Measurements from ENCODE around the gene NID2.

- TF ChIP-seq EHMT2 (IDR thresholded peaks at IDR 0.05): no peak
- TF ChIP-seq, protein P1, sequence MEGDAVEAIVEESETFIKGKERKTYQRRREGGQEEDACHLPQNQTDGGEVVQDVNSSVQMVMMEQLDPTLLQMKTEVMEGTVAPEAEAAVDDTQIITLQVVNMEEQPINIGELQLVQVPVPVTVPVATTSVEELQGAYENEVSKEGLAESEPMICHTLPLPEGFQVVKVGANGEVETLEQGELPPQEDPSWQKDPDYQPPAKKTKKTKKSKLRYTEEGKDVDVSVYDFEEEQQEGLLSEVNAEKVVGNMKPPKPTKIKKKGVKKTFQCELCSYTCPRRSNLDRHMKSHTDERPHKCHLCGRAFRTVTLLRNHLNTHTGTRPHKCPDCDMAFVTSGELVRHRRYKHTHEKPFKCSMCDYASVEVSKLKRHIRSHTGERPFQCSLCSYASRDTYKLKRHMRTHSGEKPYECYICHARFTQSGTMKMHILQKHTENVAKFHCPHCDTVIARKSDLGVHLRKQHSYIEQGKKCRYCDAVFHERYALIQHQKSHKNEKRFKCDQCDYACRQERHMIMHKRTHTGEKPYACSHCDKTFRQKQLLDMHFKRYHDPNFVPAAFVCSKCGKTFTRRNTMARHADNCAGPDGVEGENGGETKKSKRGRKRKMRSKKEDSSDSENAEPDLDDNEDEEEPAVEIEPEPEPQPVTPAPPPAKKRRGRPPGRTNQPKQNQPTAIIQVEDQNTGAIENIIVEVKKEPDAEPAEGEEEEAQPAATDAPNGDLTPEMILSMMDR (IDR thresholded peaks at IDR 0.05 in 2 of 3, conservative IDR thresholded peaks at IDR 0.05 in 1 of 3; ENCODE audit: insufficient read depth in 2 of 3, low read depth in 1 of 3, low read length in 3 of 3): no peak
- TF ChIP-seq, protein P2, sequence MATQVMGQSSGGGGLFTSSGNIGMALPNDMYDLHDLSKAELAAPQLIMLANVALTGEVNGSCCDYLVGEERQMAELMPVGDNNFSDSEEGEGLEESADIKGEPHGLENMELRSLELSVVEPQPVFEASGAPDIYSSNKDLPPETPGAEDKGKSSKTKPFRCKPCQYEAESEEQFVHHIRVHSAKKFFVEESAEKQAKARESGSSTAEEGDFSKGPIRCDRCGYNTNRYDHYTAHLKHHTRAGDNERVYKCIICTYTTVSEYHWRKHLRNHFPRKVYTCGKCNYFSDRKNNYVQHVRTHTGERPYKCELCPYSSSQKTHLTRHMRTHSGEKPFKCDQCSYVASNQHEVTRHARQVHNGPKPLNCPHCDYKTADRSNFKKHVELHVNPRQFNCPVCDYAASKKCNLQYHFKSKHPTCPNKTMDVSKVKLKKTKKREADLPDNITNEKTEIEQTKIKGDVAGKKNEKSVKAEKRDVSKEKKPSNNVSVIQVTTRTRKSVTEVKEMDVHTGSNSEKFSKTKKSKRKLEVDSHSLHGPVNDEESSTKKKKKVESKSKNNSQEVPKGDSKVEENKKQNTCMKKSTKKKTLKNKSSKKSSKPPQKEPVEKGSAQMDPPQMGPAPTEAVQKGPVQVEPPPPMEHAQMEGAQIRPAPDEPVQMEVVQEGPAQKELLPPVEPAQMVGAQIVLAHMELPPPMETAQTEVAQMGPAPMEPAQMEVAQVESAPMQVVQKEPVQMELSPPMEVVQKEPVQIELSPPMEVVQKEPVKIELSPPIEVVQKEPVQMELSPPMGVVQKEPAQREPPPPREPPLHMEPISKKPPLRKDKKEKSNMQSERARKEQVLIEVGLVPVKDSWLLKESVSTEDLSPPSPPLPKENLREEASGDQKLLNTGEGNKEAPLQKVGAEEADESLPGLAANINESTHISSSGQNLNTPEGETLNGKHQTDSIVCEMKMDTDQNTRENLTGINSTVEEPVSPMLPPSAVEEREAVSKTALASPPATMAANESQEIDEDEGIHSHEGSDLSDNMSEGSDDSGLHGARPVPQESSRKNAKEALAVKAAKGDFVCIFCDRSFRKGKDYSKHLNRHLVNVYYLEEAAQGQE (IDR thresholded peaks at IDR 0.05; ENCODE audit: borderline replicate concordance): no peak
- TF ChIP-seq, protein P2 (CRISPR knock-in tag; IDR thresholded peaks at IDR 0.05; ENCODE audit: low read depth): no peak
- TF ChIP-seq HIVEP1 (CRISPR knock-in tag; IDR thresholded peaks at IDR 0.05): no peak
- no peak for TF ChIP-seq NFXL1 (CRISPR knock-in tag; IDR thresholded peaks at IDR 0.05)
- TF ChIP-seq, protein P3, sequence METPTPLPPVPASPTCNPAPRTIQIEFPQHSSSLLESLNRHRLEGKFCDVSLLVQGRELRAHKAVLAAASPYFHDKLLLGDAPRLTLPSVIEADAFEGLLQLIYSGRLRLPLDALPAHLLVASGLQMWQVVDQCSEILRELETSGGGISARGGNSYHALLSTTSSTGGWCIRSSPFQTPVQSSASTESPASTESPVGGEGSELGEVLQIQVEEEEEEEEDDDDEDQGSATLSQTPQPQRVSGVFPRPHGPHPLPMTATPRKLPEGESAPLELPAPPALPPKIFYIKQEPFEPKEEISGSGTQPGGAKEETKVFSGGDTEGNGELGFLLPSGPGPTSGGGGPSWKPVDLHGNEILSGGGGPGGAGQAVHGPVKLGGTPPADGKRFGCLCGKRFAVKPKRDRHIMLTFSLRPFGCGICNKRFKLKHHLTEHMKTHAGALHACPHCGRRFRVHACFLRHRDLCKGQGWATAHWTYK (CRISPR knock-in tag; IDR thresholded peaks at IDR 0.05): no peak
- TF ChIP-seq CBX3 (IDR thresholded peaks at IDR 0.05; ENCODE audit: borderline replicate concordance in 1 of 2, low read length in 2 of 2): no peak
- TF ChIP-seq YY1 (IDR thresholded peaks at IDR 0.05; ENCODE audit: borderline replicate concordance in 1 of 3, control insufficient read depth in 1 of 3, extremely low read depth in 1 of 3, insufficient read depth in 3 of 3, insufficient read length in 1 of 3, insufficient replicate concordance in 2 of 3, low read depth in 1 of 3, low read length in 2 of 3): no peak
- no peak for TF ChIP-seq RAD21 (CRISPR knock-in tag; conservative IDR thresholded peaks at IDR 0.05 in 1 of 2, IDR thresholded peaks at IDR 0.05 in 1 of 2)
- no peak for TF ChIP-seq POLR2AphosphoS5 (IDR thresholded peaks at IDR 0.05; ENCODE audit: control insufficient read depth, insufficient read depth, low read depth, low read length)
- TF ChIP-seq ATF1 (CRISPR knock-in tag; IDR thresholded peaks at IDR 0.05): no peak
- no peak for TF ChIP-seq ATF1 (tag; IDR thresholded peaks at IDR 0.05)
- no peak for TF ChIP-seq MTA3 (IDR thresholded peaks at IDR 0.05; ENCODE audit: borderline replicate concordance)
- no peak for TF ChIP-seq ESRRB (CRISPR knock-in tag; IDR thresholded peaks at IDR 0.05; ENCODE audit: borderline replicate concordance)
Measured at GRCh38 chr14:52008136-52008535, 60.7 kb downstream of the NID2 start.

Measured in K562 (cell line).